ENCODE measurements around the gene FBXL22.
"Not testable (repeated sequence)": the region's sequence is repeated elsewhere in the genome, so short reads cannot be mapped to it uniquely, and the experiment has no call there.

FBXL22 gene

DNA sequence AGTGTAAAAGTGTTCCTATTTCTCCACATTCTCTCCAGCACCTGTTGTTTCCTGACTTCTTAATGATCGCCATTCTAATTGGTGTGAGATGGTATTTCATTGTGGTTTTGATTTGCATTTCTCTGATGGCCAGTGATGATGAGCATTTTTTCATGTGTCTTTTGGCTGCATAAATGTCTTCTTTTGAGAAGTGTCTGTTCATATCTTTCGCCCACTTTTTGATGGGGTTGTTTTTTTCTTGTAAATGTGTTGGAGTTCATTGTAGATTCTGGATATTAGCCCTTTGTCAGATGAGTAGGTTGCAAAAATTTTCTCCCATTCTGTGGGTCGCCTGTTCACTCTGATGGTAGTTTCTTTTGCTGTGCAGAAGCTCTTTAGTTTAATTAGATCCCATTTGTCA is 20.4 kb downstream of the FBXL22 start:
- not testable (repeated sequence) for FAIRE-seq

DNA sequence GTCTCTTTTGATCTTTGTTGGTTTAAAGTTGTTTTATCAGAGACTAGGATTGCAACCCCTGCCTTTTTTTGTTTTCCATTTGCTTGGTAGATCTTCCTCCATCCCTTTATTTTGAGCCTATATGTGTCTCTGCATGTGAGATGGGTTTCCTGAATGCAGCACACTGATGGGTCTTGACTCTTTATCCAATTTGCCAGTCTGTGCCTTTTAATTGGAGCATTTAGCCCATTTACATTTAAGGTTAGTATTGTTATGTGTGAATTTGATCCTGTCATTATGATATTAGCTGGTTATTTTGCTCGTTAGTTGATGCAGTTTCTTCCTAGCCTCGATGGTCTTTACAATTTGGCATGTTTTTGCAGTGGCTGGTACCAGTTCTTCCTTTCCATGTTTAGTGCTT is 23.6 kb downstream of the FBXL22 start:
- FAIRE-seq: not testable (repeated sequence)

DNA sequence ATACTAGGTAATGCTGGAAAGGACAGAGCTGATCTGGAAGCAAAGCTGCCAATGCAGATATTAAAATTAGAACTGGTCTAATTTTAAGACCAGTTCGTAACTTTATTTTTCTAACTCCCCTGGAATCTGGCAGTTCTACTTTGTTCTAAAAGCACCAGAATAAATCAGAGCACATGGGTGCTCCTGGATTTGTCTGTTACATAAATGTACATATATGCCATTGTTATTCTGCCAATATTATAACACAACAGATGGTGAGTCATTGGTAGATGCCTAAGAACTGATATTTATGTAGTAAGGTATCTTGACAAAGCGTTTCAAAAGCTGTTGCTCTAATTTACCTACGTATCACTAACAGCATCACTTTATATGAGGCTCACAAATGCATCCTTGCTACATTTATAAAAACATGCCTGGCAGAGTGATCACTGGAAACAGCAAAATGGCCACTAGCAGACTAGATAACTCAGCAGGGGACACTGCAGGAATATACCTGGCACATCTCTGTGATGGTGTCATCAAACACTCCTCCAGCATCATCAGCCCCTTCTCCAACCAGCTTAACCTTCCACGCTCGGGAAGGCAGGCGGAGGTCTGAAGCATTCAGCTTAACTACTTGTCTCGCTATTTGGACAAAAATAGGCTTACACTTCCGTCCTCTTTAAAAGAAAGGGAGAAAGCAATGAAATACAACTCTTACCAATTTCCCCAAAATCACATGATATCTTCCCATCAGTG is 26.2 kb downstream of the FBXL22 start:
- no peak for FAIRE-seq

DNA sequence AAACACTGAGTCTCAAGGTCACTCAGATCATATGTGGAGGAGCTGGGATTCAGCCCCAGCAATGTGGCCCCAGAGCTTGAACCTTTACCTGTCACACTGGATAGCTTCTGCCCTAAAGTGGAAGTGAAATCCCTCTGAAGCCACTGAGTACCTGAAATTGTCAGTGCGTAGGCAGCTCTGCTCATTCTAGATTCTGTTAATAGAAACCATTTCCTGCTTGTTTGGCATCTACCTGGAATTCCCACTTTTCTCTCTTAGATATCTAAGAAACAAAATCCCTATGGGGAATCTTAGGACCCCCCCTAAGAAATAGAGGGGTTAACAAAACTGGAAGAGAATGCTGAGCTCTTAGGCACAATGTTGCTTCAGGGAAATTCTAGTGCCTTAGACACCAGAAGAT is 29.8 kb downstream of the FBXL22 start:
- FAIRE-seq: no peak

DNA sequence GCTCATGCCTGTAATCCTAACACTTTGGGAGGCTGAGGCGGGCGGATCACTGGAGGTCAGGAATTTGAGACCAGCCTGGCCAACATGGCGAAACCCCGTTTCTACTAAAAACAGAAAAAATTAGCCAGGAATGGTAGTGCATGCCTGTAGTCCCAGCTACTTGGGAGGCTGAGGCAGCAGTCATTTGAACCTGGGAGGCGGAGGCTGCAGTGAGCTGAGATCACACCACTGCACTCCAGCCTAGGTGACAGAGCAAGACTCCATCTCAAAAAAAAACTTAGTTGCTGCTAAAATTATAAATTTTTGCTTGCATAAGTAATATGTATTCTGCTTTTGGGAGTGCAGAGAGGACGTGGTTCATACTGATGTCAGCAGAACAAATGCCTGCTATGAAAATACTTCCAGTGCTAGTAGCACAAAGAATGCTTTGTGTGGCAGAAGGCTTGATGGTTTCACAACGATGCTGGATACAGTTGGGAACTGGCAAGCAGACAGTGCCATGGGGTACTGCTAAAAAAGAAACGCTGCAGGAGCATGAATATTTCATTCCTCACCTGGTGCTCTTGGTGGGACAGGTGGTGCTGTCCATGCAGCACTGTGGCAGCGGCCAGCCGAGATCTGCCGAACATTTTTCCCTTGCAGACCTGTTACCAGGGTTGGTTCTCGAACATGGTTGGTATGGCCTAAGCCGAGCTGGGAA is 31.1 kb downstream of the FBXL22 start:
- no peak for FAIRE-seq

DNA sequence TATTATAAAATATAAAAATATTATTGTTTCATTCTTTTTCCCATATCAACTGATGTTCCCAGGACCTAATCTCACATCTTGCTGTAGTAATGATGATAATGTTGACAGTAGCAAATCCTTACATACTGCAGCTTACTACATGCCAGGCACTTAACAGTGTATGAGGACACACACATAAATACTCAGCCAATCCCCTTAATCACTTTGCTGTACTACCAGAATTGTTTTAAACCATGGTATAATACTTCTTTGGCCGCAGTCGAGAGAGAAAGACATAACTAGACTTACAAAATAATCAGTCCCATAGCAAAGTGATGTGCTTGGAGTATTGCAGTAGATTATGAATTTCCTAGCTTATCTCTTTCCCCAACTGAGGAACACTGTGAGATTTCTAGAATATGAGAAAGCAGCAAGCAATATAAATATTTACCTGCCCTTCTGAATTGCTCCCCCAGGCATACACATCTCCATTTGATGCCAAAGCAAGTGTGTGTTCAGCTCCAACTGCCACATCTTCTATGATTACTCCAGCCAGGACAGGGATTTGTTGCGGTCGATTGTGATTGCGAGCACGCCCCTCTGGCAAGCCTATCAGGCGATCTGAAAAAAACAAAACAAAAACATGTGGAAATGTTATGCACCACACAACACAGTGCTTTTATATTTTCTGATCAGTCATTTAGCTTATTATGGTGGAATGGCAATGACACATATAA is 33.0 kb downstream of the FBXL22 start:
- no peak for FAIRE-seq

DNA sequence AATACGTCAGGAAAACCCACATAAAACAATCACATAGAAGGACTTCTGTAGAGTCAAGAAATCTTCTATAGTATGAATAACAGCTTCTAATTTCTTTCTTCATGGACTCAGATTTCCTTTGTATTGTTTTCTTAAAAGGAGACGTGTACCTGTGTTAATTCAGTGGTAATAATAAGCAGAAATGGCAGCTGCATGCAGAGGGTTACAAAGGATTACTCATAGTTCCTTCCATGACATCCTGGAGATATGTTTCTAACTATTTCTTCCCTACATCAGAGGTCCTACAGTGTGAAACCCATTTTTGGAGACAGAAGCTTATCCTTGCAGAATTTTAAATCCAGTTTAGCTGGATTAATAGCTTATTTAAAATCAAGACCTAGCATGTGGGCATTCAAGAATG is 36.1 kb downstream of the FBXL22 start:
- no peak for FAIRE-seq

DNA sequence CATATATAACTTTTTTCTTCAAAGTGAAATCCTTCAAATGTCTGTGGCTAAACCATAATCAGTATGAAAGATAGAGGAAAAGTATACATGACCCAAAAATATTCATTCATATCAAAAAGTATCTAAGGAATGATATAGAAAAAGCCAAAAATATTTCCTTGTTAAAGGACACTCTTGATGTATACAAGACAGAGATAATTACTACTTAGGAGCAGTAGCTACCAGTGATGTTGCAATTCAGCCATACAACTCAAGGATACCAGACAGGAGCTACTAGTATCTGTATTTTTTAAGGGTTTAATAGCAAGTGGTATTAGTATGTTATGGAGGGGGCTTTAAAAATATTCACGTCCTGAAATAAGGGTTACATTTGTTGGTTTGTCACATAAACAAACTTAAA is 37.0 kb downstream of the FBXL22 start:
- FAIRE-seq: no peak

DNA sequence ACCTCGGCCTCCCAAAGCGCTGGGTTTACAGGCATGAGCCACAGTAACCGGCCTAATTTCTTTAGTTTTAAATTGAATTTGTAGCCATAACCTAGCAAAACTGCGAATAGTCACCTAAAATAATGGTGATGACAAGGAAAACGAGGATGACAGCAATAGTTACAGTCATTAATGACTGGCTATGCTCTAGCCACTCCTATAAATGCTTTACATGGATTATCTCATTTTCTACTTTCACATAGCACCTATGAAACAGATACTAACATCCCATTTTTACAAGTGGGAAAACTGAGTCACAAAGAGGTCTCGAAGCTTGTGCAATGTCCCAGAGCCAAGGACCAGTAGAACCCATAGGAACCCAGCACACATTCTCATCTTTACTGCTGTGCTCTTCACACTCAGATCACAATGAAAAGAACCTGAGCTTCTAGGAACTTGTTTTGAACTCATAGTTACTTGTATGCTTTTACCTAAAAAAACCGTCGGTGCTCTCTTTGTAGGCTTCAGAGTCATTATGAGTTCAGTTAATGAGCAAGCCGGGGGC is 39.4 kb downstream of the FBXL22 start:
- no peak for FAIRE-seq

DNA sequence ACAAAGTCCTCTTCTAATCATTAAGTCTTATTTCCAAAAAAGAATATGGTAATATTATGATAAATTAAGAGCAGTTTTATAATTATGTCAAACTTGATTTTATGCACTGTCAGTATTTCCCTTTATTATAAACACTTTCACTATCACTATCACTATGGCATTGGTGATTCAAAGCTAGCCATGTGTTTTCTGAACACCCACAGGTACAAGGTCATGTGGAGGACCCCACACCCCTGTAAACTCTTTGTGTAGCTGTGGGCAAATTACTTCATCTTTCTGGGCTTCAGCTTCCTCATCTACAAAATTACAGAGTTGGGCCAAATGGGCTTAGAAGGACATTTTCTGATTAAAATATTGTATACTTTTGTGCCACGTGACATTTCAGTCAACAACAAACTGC is 41.7 kb downstream of the FBXL22 start:
- FAIRE-seq: no peak

DNA sequence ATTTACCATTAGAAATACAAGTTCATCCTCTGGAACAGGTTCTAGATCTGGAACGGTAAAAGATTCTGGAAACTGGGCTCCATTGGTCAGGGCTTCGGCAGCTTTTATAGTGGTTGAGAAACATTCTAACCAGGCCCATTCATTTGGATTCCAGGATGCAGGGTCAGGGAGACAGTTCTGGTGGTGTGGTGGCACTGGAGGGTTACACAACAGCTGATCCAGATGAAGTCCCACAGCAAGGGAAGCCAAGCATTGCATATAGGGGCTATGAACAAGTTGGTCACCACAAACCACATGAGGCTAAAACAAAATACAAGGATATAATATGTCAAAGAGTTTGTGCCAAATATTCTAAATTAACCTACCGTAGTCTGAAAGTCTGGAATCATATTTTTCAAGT is 43.0 kb downstream of the FBXL22 start:
- FAIRE-seq: no peak
